Right cardiac atrium (tissue), 5 donors: Measurements from ENCODE around the gene TMEM86B. TPM values are rescaled to one million over a fixed set of nuclear protein-coding genes. Genes with fewer than 3 reads are reported as not detected.

Source experiments
- ATAC-seq, 2 donors: fragments of 200-7000 bp; cut with Tn5 transposase; one replicate each; pipeline versions ENCODE4 v1.8.0 to v1.9.1; 2020; ENCODE audit warnings: moderate library complexity in 2 of 2, mild to moderate bottlenecking in 1 of 2
- DNase-seq, 3 donors: peaks; one replicate each; pipeline ENCODE4 v3.0.0-alpha.2; 2020
- H3K27ac ChIP-seq: one replicate; pipeline ENCODE4 v1.5.1; 2013; ENCODE audit warnings: mild to moderate bottlenecking, low read length, control low read depth, moderate library complexity
- H3K27me3 ChIP-seq: one replicate; pipeline ENCODE4 v1.6.1; 2013; ENCODE audit not compliant: control insufficient read depth, insufficient read depth
- H3K4me1 ChIP-seq: one replicate; pipeline ENCODE4 v1.6.1; 2013; ENCODE audit warnings: low read length; ENCODE audit not compliant: control insufficient read depth, insufficient read depth
- H3K4me3 ChIP-seq: one replicate; pipeline ENCODE4 v1.5.1; 2013; ENCODE audit warnings: low read length, control low read depth
- H3K9me3 ChIP-seq: one replicate; pipeline ENCODE4 v1.6.1; 2013; ENCODE audit warnings: low read length; ENCODE audit not compliant: control insufficient read depth
- WGBS: extraction: QIAGEN DNeasy Blood & Tissue Kit; methylation state at CpG from one replicate; pipeline ENCODE4 v1.1.7; 2013; 5-methylcytosine and 5-hydroxymethylcytosine counted together
- intact Hi-C, 4 donors: fragments of 100-400 bp; cut with DNase I; formaldehyde crosslinking; loops; one replicate each; pipeline versions ENCODE4 v1.11.0 to v1.14.0; 2022 to 2023
- polyA plus RNA-seq: library from polyadenylated mRNA; stranded (reverse); fragments of 200-250 nt; gene quantifications from one replicate; pipeline ENCODE4 v1.2.3, GENCODE V29; 2013
- total RNA-seq, 4 donors: library from RNA; stranded (reverse); fragmentation: NEBNext Ultra II Directional; extraction: Animal tissue kit (Norgen Biotek cat#: 25700); gene quantifications; one replicate each; pipeline ENCODE4 v1.2.1, GENCODE V29; 2021
- donor health status: healthy with polysubstance abuse.
- donor health status: DM: no; HTN: yes; CAD: no.
- donor health status: DM: no; HTN: no; CAD: no.
- donor health status: DM: no; HTN: yes; CAD: no; lungs with severe emphysema.
- donor health status: DM: yes; HTN: yes; CAD: no.

Gene TMEM86B
- total and polyA plus RNA-seq, 5 donors, result 0.80 to 2.1 (median 1.5) TPM

DNA sequence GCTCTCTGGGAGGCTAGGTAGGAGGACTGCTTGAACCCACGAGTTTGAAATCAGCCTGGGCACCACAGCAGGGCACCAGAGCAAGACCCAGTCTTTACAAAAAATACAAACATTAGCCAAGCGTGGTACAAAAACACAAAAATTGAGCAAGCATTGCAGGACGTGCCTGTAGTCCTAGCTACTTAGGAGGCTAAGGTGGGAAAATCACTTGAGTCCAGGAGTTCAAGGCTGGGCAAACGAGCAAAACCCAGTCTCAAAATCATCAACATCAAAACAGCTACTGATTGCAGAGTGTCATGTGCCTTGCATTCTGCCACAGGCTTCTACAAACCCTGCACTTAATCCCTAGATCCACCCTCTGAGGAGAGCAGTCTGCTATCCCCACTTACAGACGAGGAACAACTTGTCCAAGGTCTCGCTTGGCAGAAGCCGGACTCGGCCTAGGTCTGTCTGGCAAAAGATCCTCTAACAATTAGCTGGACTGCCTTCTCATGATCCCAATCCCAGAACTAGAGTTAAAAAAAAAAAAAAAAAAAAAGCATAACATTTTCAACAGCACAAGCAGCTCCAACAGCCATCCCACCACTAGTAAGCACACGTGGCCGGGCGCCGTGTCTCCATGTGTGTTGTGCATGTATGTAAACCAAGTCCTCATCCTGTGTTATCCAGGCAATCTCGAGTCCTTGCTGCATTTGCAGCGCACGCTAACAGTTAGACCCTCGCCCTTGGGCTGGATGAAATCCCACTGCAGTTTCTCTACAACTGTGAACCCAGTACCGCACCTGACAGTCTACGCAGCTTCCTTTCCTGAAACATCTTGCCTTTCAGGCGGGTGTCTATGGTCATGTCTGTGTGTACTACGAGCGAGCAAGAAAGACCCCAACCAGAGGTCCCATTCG, 28.2 kb upstream of the TMEM86B start:
- 42% methylated on average over 22 of the region's 22 CpGs for WGBS
- Histone ChIP-seq H3K4me1 (peaks cover 18% of the 10 kb centered on the region), H3K27me3 (no peaks in the 10 kb centered on the region), H3K27ac (no peak overlapping the region), H3K4me3 (peak overlapping the region; percentile 70), H3K9me3 (no peaks in the 10 kb centered on the region)
- ATAC-seq, result no peak
- intact Hi-C loops, result no loop called here
- no peak for DNase-seq

GRCh38 chr19:55255618-55256423, 27.3 kb upstream of the TMEM86B start:
- Histone ChIP-seq H3K4me3 (no peak overlapping the region), H3K27me3 (no peaks in the 10 kb centered on the region), H3K4me1 (peaks cover 18% of the 10 kb centered on the region), H3K9me3 (no peaks in the 10 kb centered on the region), H3K27ac (no peak overlapping the region)
- 57% methylated on average over 17 of the region's 17 CpGs for WGBS
- DNase-seq, result peak in 2 of 3 donors; percentile 53 to 63
- ATAC-seq, result no peak
- intact Hi-C loops, result no loop called here

- WGBS, result 42% methylated on average over 6 of the region's 6 CpGs
These were observed 26.0 kb upstream of the TMEM86B start for GRCh38 chr19:55254625-55254977.

DNA sequence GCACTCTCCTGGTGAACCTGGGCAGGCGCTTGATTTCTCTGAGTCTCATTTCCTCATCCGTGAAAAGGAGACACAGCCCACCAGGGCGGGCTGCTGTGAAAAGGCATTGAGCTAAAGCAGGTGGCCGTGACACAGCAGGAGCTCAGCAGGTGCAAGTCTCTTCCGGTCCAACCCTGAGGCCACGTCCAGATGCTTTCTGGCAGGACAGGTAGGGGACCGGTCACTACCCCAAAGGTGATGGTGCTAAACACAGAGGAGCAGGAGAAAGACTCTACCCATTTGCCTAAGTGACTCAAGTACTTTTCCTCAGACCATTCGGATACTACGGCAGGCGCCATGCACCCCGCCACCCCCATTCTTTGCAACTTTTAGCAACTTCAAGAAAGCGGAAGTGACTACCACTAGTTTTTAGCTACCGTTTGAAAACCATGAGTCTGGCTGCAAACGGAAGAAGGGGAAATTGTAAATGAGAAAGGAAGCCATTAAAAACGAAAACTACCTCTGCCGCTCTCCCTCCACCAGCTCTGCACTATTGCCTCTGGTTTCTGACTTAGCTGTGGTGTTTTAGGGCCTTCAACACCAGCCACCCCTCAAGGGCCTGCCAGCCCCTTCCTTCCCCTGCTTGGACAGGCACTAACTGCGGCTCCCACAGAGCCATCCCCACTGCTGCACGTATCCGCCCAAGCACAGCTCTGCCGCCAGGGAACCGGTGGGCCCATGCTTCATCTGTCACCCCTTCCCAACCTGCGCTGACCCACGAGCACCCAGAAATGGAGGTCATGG, 25.5 kb upstream of the TMEM86B start:
- no peaks in the 10 kb centered on the region for H3K9me3 ChIP-seq
- H3K4me1 ChIP-seq, result peaks cover 16% of the 10 kb centered on the region
- no peak overlapping the region for H3K4me3 ChIP-seq
- WGBS, result 68% methylated on average over 23 of the region's 23 CpGs
- peak in 1 of 3 donors; percentile 58 for DNase-seq
- ATAC-seq, result no peak
- H3K27me3 ChIP-seq, result no peaks in the 10 kb centered on the region
- H3K27ac ChIP-seq, result no peak overlapping the region
- intact Hi-C loops, result no loop called here

More at GRCh38 chr19:55254625-55254977, 26.0 kb upstream of the TMEM86B start:
- no peak overlapping the region for H3K4me3 ChIP-seq
- peaks cover 16% of the 10 kb centered on the region for H3K4me1 ChIP-seq
- H3K27me3 ChIP-seq, result no peaks in the 10 kb centered on the region
- no peak overlapping the region for H3K27ac ChIP-seq
- ATAC-seq (no peak), DNase-seq (peak in 1 of 3 donors; percentile 46)
- intact Hi-C loops, result no loop called here
- no peaks in the 10 kb centered on the region for H3K9me3 ChIP-seq

GRCh38 chr19:55252760-55253663, 24.4 kb upstream of the TMEM86B start:
- H3K4me1 ChIP-seq, result peaks cover 16% of the 10 kb centered on the region

GRCh38 chr19:55251341-55252081, 22.9 kb upstream of the TMEM86B start:
- Histone ChIP-seq H3K27ac (no peak overlapping the region), H3K9me3 (no peaks in the 10 kb centered on the region), H3K4me1 (peaks cover 15% of the 10 kb centered on the region), H3K27me3 (no peaks in the 10 kb centered on the region), H3K4me3 (no peak overlapping the region)
- WGBS, result 58% methylated on average over 19 of the region's 19 CpGs
- intact Hi-C loops, result no loop called here
- ATAC-seq (peak in 1 of 2 donors; percentile 5), DNase-seq (no peak)

More at GRCh38 chr19:55252760-55253663, 24.4 kb upstream of the TMEM86B start:
- DNase-seq (no peak), ATAC-seq (no peak)
- intact Hi-C loops, result no loop called here
- Histone ChIP-seq H3K27me3 (no peaks in the 10 kb centered on the region), H3K9me3 (no peaks in the 10 kb centered on the region), H3K27ac (no peak overlapping the region), H3K4me3 (no peak overlapping the region)
- 80% methylated on average over 21 of the region's 21 CpGs for WGBS

DNA sequence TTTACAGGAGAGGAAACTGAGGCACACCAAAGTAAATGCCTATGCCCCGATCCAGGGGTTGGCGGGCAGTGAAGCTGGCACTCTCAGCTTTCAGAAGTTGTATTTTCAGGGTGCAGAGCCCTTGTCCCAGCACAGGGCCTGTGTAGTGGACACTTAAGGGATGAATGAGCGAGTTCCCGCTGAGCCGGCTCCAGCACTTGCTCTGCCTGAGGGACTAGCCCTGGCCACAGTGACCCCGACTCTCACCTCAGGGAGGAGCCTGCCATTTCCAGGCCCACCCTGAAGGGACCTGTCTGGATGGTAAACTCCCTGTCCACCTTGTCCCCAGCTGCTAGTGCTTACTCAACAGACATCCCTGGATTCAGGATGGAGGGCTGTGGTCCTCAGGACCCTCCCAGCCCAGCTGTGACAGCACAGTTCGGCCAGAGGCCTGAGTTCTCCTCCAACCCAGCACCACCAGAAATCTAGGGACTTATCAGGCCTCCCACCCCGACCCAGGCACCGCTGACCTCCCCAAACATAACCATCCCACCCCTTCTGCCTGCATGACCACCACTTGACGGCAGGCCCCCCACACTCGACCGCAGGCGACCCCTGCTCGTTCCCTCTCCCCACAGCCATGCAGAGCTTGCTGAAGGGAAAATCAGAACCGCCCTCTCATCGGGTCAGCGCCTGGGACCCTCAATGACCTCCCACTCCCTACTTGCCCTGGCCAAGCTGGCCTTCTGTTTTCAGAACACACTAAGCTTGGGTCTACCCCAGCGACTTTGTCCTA, 21.9 kb upstream of the TMEM86B start:
- Histone ChIP-seq H3K4me1 (peaks cover 6% of the 10 kb centered on the region), H3K27me3 (no peaks in the 10 kb centered on the region), H3K4me3 (no peak overlapping the region), H3K9me3 (no peaks in the 10 kb centered on the region), H3K27ac (no peak overlapping the region)
- DNase-seq (no peak), ATAC-seq (no peak)
- WGBS, result 92% methylated on average over 18 of the region's 18 CpGs
- intact Hi-C loops, result no loop called here

DNA sequence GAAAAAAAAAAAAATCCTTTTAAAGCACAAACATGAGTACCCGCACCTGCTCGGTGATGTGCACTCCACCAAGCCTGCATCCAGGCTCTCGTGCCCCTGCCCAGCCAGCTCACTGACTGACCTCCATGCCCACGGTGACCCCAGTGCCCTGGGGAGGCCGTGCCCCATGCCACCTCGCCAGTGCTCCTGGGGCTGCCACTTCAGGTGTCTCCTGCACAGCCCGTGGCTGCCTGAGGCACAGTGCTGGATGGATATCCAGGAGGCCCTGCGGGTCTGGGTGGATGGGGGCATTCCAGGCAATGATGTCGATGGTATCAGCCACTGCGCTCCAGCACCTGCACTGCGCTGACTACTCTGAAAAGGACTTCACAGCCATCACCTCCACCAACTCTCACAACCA, 21.3 kb upstream of the TMEM86B start:
- intact Hi-C loops, result no loop called here
- Histone ChIP-seq H3K9me3 (no peaks in the 10 kb centered on the region), H3K4me3 (no peak overlapping the region), H3K4me1 (peaks cover 4% of the 10 kb centered on the region), H3K27me3 (no peaks in the 10 kb centered on the region), H3K27ac (no peak overlapping the region)
- WGBS, result 93% methylated on average over 11 of the region's 11 CpGs
- no peak for DNase-seq
- no peak for ATAC-seq

DNA sequence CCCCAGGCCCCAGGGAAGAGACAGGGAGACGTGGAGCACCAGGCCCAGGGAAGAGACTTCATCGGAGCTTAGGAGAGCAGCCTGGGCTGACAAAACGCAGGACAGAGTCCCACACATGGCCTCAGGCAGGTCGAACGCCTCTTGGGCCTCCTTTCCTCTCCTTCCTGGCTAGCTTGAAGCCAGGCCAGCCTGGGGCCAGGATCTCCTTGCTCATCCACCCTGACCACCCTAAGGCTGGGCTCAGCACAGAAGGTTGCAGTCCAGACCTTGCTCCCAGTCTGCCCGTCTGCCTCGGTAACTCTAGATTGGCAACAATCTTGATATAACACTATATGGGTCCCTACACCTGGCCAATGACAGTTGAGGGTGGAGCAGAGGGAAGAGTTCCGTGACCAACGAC, 20.1 kb upstream of the TMEM86B start:
- intact Hi-C loops, result no loop called here
- DNase-seq (no peak), ATAC-seq (no peak)
- WGBS, result 69% methylated on average over 9 of the region's 9 CpGs
- no peaks in the 10 kb centered on the region for H3K27me3 ChIP-seq
- no peak overlapping the region for H3K4me3 ChIP-seq
- H3K27ac ChIP-seq, result no peak overlapping the region
- peaks cover 4% of the 10 kb centered on the region for H3K4me1 ChIP-seq
- H3K9me3 ChIP-seq, result no peaks in the 10 kb centered on the region
